HG03439 (cell line): ENCODE measurements around the gene ATRX.
"Not testable (repeated sequence)": the region's sequence is repeated elsewhere in the genome, so short reads cannot be mapped to it uniquely, and the experiment has no call there.

Experiments used
- ATAC-seq: cut with Tn5 transposase; IDR thresholded peaks from one replicate; pipeline ENCODE4 v1.9.1; 2021; ENCODE audit warnings: mild to moderate bottlenecking, moderate library complexity; ENCODE audit not compliant: unreplicated experiment

ATRX gene

GRCh38 chrX:77635373-77635772, 150.6 kb downstream of the ATRX start:
- no peak for ATAC-seq

DNA sequence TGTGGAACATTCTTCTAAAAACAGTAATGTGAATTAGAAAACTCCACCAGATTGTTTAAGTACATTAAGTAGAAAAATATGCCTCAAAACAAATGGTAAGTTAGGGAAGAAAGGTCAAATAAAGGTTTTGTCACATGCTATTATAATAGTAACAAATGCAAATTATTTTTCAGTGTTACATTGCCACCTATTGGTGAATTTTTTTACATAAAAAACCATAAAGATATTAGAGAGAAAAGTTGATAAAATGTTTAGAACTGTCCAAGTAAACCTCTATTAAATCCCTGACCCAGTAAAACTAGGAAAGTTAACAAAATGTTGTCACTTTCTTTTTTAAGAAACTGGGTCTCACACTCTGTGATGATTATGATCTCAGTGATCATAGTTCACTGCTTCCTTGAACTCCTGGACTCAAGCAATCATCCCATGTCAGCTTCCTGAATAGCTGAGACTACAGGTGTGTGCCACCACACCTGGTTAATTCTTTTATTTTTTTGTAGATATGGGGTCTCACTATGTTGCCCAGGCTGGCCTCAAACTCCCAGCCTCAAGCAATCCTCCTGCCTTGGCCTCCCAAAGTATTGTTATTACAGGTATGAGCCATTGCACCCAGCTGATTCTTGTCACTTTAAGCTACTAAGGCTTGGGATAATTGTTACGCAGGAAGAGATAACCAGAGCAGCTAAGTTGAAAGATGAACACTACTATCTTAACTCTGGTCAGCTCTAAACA, 157.6 kb downstream of the ATRX start:
- no peak for ATAC-seq

GRCh38 chrX:77622672-77623071, 163.3 kb downstream of the ATRX start:
- ATAC-seq, result no peak

DNA sequence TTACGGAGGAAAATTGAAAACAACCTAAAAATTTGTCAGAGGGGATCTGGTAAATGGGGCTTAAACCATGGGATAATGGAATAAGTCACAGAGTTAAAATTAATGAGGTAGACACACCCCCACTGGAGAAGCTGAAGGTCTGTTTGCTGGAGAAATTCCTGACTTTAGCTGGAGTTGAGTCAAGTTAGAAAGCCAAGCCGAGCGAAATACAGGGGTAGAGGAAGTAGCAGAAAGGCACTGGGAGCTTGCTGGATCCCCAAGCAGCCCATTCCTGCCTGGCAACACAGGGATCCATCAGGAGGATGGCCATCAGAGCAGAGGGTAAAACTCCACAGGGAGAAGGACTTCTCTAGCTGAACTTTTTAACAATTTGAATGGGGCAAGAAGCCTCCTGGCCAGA, 163.8 kb downstream of the ATRX start:
- no peak for ATAC-seq

DNA sequence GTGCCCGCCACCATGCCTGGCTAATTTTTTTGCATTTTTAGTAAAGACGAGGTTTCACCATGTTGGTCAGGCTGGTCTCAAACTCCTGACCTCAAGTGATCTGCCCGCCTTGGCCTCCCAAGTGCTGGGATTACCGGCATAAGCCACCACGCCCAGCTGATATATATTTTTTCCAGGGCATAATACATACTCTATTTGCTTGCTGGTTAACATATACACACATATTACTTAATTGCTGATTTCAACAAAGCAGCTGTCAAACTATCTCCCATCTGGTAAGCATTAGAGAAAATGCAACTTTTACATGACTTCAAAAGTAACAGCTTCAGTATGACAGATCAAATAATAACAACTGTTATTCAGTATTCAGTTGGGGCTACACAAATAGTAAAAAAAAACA, 164.6 kb downstream of the ATRX start:
- ATAC-seq, result not testable (repeated sequence)

DNA sequence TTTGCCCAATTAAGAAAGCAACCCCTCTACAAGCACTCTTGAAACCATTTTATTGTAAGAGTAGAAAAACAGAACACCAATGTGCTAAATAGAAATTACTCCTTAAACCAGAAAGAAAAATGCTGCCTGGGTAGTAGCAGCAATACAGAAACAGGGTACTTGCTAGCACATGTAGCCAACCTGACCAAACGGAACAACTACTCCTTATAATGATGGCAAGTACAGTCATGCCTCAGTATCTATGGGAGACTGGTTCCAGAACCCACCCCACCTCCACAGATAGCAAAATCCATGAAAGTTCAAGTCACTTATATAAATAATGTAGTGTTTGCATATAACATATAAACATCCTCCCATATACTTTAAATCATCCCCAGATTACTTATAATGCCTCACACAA, 168.8 kb downstream of the ATRX start:
- ATAC-seq, result no peak

DNA sequence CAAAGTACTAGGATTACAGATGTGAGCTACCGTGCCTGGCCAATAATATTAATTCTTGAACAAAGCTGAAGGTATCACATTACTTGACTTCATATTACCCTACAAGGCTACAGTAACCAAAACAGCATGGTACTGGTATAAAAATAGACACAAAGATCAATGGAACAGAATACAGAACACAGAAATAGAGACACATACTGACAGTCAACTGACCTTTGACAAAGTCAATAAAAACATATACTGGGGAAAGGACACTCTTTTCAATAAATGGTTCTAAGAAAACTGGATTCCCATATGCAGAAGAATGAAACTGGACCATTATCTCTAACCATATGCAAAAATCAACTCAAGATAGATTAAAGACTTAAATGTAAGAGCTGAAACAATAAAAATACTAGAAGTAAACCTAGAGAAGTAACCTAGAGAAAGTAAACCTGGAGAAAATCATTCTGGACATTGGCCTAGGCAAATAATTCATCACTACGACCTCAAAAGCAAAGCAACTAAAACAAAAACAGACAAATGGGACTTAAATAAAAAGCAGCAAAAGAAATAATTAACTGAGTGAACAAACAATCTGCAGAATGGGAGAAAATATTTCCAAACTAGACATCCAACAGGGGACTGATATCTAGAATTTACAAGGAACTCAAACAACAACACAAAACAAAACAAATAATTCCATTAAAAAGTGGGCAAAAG, 182.2 kb downstream of the ATRX start:
- ATAC-seq, result no peak

DNA sequence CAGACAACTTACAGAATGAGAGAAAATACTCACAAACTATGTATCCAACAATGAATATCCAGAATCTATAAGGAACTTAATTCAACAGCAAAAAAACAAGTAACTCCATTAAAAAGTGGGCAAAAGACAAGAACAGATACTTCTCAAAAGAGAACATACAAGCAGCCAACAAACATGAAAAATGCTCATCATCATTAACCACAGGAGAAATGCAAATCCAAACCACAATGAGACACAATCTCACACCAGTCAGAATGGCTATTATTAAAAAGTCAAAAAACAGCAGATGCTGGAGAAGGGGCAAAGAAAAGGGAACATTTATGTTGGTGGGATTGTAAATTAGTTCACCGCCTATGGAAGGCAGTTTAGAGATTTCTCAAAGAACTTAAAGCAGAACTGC, 188.5 kb downstream of the ATRX start:
- no peak for ATAC-seq

DNA sequence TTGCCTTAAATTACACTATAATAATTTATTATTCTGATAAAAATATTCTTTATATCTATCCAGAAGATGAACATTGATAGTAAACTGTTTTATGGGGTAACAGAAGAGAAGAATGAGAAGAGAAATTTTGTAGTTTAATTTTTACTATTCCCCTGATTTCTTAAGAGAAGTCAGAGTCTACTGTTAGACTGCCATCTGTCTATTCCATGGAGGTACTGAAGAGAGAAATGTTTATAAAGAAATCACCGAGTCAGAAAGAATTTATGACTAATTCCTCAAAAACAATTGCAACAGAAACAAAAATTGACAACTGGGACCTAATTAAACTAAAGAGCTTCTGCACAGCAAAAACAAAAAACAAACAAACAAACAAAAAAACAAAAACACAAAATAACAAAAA, 188.9 kb downstream of the ATRX start:
- ATAC-seq, result no peak

DNA sequence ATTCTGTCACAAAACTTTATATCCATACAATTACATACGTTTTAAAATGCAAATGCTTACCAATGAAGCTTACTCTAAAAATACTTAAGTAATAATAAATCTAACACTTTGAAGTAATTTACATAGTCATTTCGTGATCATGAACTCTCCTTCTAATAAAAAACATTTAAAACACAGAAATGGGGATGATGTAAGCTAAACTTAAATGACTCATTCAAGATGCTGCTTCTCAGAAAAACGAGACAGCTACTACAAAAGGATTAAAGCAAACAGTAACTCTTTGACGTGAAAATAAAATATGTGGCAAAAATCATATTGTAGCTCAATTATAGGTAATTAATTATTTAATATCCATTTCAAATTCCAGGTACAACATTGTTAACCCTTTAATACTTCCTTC, 190.2 kb downstream of the ATRX start:
- no peak for ATAC-seq

DNA sequence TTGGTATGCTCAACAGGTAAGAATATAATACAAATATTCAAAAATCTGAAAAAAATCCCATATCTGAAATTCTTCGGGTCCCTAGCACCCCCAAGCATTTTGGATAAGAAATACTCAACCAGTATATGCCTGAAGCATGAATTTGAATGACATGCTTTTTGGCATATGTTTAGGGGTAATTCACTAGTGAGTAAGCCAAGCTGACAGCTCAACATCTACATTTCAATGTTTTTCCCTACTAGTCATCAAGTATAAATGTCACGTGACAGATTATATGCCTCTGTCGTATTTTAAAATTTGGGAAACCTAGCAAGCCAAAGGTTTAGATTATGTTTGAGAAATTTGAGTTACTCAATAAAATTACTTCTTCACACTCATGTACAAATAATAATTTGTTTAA, 213.7 kb downstream of the ATRX start:
- no peak for ATAC-seq

- ATAC-seq, result no peak
These were observed 220.7 kb downstream of the ATRX start for GRCh38 chrX:77565278-77565677.

DNA sequence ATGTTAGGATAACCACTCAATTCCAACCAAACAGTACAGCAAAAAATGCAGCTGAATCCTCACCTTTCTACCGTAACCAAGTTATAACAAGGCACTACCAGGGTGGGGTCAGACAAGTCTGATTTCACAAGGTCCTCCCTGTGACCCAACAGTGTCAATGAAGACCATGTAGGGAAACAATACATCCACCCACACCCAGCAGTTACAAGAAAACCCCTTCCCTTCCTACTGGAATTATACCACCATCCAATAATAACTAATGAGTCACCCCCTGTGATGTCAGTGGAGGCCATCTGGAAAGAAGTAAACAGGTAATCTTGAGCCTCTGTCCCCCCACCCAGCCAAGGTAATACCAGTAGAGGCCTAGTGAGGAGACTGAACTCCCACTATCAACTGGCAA, 221.2 kb downstream of the ATRX start:
- ATAC-seq, result no peak

GRCh38 chrX:77561372-77561771, 224.6 kb downstream of the ATRX start:
- no peak for ATAC-seq

GRCh38 chrX:77556276-77556675, 229.7 kb downstream of the ATRX start:
- ATAC-seq, result no peak

DNA sequence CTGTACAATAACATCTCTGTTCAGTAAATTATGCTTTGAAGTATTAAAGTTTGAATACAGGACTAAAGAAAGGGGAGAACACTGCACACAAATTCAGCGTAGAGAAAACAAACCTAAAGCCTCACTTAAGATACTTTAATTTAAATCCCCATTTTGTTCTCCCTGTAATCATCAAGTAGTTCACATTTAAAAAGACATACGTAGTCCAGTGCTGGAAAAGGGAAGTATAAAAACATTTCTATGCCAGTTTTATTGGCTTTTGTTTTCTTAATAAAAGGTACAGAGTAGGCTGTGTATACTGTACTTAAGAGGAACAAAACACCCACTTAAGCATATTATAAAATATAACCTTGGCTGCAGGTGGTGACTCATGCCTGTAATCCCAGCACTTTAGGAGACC, 237.3 kb downstream of the ATRX start:
- ATAC-seq, result no peak

GRCh38 chrX:77539778-77540177, 246.2 kb downstream of the ATRX start:
- not testable (repeated sequence) for ATAC-seq

- not testable (repeated sequence) for ATAC-seq
These were observed 254.8 kb downstream of the ATRX start for GRCh38 chrX:77531261-77531660.

- no peak for ATAC-seq
These were observed 258.0 kb downstream of the ATRX start for GRCh38 chrX:77528034-77528433.

- no peak for ATAC-seq
These were observed 258.6 kb downstream of the ATRX start for GRCh38 chrX:77527233-77528001.

- ATAC-seq, result no peak
These were observed 266.3 kb downstream of the ATRX start for GRCh38 chrX:77519765-77520164.

- no peak for ATAC-seq
These were observed 271.8 kb downstream of the ATRX start for GRCh38 chrX:77514177-77514576.
